ENCODE data around the gene KRTAP5-3.

DNA sequence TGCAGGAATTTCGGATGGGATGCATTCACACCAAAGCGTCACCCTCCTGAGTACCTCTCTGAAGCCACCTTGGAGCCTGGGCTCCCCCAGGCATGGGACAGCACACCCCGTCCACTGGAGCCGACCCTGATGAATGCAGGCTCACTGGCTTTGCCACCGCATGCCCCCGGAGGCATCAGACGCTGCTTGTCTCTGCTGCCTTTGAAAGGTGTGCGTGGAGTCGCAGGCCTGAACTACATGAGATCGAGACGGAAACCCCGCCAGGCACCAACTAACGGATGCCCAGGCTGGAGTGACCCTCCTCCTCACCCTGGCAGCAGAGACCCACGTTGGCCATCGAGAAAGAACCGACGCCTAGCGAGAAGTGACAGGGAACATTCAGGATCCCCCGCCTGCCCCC, 43.8 kb upstream of the KRTAP5-3 start:
- TF ChIP-seq, protein P1, sequence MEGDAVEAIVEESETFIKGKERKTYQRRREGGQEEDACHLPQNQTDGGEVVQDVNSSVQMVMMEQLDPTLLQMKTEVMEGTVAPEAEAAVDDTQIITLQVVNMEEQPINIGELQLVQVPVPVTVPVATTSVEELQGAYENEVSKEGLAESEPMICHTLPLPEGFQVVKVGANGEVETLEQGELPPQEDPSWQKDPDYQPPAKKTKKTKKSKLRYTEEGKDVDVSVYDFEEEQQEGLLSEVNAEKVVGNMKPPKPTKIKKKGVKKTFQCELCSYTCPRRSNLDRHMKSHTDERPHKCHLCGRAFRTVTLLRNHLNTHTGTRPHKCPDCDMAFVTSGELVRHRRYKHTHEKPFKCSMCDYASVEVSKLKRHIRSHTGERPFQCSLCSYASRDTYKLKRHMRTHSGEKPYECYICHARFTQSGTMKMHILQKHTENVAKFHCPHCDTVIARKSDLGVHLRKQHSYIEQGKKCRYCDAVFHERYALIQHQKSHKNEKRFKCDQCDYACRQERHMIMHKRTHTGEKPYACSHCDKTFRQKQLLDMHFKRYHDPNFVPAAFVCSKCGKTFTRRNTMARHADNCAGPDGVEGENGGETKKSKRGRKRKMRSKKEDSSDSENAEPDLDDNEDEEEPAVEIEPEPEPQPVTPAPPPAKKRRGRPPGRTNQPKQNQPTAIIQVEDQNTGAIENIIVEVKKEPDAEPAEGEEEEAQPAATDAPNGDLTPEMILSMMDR (IDR thresholded peaks at IDR 0.05) = no peak
- TF ChIP-seq POLR2A (IDR thresholded peaks at IDR 0.05) = no peak

Data from thyroid gland (tissue), 4 donors.